Measurements from ENCODE around the gene GJE1.

GJE1 gene

DNA sequence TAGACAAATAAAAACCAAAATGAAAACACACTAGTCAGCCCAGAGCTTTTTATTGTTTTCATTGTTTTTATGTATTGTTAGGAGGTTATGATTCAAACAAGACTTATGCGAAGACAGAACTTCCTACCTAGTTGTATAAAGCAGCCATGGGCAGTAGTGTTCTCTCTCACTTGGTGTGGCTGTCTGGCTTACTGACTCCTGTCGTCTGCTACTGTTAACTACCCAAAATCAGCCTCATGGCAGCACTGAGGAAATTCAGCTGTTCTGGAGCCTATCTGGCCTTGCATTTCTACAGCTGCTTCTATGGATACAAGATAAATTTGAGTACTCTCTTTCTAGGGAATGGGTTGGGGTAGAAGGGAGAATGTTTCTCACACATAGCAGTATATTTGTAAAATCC is 34.8 kb downstream of the GJE1 start:
- DNase-seq, result no peak

DNA sequence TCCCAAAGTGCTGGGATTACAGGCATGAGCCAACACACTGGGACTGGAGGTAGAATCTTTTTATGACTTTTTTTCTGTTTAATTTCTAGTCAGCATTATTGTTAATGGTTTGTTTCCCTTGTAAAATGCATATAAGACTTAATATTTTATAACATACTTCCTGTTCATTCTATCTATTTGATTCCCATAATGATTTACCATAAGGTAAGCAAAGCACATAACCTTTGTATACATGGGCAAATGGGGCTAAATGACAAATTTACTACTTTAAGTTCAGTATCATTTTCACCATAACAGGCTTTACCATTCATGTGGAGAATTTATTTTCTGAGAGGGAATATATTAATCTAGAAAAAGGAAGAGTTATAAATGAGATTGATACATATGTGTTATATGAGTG is 38.6 kb downstream of the GJE1 start:
- no peak for DNase-seq

DNA sequence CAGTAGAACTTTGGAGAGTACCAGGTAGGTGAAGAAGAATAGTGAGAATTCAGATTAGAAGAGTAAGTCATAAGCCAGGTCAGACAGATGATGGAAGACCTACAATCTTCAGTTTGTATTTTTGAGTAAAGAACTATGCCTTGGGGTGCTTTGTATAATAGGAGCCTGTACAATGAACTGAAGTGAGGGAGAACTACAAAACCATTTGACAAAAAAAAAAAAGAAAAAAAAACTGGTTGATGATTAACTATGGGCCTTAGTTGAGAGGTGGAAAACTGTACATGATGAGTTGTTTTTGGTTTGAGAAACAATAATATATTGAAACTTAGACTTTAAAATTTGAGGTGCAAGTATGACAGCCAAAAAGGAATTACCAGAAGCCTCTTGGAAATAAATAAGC is 40.0 kb downstream of the GJE1 start:
- no peak for DNase-seq

DNA sequence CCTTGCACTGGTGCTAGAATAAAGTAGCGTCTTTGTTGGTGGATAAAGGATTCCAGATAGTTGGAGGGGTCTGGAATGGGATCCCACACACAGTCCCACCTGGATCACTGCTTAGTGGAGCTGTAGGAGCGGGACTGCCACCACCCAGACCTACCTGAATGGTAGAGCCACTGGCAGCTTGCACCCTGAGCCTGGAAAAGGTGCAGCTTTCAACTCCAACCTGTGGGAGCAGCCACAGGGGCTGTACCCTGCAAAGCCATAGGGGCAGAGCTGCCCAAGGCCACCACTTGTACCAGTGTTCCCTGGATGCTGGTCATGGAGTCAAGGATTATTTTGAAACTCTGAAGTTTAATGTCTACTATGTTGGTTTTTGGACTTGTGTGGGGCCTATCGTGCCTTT is 41.3 kb downstream of the GJE1 start:
- no peak for DNase-seq

DNA sequence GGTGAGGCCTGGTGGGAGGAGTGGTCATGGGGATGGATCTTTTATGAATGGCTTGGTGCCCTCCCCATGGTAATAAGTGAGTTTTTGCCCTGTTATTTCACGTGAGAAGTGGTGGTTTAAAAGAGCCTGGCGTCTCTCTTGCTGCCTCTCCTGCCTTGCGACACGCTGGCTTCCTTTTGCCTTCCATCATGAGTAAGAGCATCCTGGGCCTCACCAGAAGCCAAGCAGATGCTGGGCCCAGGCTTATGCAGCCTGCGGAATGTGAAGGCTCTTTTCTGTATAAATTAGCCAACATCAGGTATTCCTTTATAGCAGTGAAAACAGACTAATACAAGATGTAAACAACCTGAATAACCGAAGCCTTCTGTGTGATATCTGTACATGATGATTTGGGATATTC is 42.0 kb downstream of the GJE1 start:
- DNase-seq, result no peak

DNA sequence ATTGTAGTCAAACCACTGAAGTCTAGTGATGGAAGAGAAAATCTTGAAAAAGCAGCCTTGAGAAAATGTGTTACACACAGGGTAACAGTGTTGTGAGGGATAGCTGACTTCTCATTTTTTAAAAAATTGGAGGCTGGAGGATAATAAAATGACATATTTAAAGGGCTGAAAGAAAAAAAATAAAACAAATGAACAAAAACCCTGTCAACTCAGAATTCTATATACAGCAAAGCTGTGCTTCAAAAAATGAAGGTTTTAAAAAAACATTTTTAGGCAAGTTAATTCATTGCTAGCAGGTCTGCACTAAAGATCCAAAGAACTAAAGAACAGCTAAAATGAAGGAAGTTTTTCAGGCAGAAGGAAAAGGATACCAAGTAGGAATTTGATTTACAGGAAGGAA is 45.4 kb downstream of the GJE1 start:
- no peak for DNase-seq

DNA sequence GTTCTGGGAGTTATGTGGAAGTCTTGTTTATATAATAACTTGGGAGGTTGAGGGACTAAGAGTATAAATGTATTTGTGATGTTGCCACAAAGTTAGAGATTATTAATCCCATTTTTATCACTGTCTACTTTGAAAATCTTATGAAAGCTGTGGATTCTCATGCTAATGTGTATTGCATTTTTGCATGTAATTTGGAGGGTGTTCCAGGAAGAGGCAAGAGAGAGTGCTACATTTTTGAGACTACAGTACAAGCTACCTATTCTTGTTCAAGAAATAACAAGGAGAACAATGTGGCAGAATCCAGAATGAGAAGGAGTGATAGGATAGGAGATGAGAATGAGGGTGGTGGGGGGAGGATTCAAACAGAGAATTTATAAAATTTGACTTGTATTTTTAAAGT is 49.3 kb downstream of the GJE1 start:
- no peak for DNase-seq

DNA sequence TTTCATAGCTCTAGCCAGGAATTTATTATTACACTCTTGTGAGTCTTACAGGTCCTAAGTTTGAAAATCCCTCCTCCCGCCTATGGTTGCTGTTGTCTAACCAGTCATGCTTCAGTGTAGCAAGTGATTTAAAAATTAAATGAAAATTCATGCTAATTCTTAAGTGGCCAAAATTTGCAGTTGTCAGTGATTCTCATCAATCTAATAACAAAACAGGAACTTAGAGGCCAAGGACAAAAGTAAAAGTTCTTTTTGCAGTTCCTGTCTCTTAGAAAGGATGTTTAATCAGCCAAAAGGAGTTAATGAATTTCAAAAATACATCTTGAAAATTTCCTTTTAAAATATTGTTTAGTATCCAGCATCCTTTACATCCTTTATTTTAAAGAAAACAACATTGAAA is 50.6 kb downstream of the GJE1 start:
- no peak for DNase-seq

DNA sequence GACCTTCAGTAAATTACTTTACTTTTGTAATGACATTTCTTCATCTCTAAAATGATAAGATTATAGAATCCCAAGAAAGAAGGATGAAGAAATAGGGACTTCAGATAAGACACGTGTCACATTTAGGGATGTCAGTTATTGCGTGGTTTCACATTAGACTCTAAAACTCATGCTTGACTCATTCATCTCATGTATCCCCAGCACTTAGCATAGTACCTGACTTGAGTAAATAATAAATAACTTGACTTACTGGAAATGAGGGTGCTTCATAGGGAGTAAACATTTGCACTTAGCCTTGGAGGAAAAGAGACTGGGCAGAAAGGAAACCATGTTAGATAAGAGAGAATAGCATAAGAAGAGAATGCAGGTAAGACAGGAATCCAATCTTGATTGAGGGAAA is 51.6 kb downstream of the GJE1 start:
- no peak for DNase-seq
